H1 (cell line): ENCODE measurements around the gene UBB. TPM values are rescaled to one million over a fixed set of nuclear protein-coding genes. Genes with fewer than 3 reads are reported as not detected.

Experiments used
- CTCF ChIA-PET: fragments of 300-600 bp; sonication (Branson Sonifier 250); formaldehyde crosslinking; loops from one replicate; lab custom pipeline; 2021; ENCODE audit not compliant: partially characterized antibody; lab: Charles Lee
- POLR2A ChIA-PET: fragments of 300-600 bp; sonication (Branson Sonifier 250); formaldehyde crosslinking; loops from one replicate; lab custom pipeline; 2021; ENCODE audit warnings: inconsistent platforms; ENCODE audit not compliant: partially characterized antibody; lab: Charles Lee
- DNase-seq, 2 experiments: peaks; one replicate each; pipeline versions ENCODE4 v3.0.0 to v3.0.0-alpha.2; 2010 to 2022; ENCODE audit warnings: low spot score in 2 of 2, low read depth in 1 of 2, mixed read lengths in 1 of 2
- FAIRE-seq: peaks from 2 replicates; lab custom pipeline; 2011; peaks lifted over from hg19 to GRCh38; lab: Jason Lieb, UNC
- H2AFZ ChIP-seq: 2 replicates; pipeline ENCODE4 v1.8.1; 2012; ENCODE audit warnings: low read length, inconsistent platforms
- H2AK5ac ChIP-seq: 2 replicates; pipeline ENCODE4 v1.6.1; 2013; ENCODE audit warnings: low read depth, low read length
- H2BK120ac ChIP-seq: replicated peaks from 2 replicates; pipeline ENCODE3; 2013; ENCODE audit warnings: low read depth, low read length, inconsistent platforms
- H2BK12ac ChIP-seq: 2 replicates; pipeline ENCODE4 v1.6.1; 2013; ENCODE audit warnings: low read depth, low read length
- H2BK15ac ChIP-seq: 2 replicates; pipeline ENCODE4 v1.6.1; 2013; ENCODE audit warnings: low read length
- H2BK20ac ChIP-seq: 2 replicates; pipeline ENCODE4 v1.6.1; 2013; ENCODE audit warnings: low read length
- H2BK5ac ChIP-seq: 2 replicates; pipeline ENCODE4 v1.6.1; 2013; ENCODE audit warnings: low read depth, low read length
- H3K14ac ChIP-seq: 2 replicates; pipeline ENCODE4 v1.6.1; 2013; ENCODE audit warnings: inconsistent platforms; ENCODE audit not compliant: insufficient read length
- H3K18ac ChIP-seq: 2 replicates; pipeline ENCODE4 v1.6.1; 2013; ENCODE audit warnings: low read length; ENCODE audit errors: extremely low read depth
- H3K23ac ChIP-seq: 2 replicates; pipeline ENCODE4 v1.6.1; 2013; ENCODE audit warnings: inconsistent platforms; ENCODE audit not compliant: insufficient read length
- H3K23me2 ChIP-seq: 2 replicates; pipeline ENCODE4 v1.6.1; 2013; ENCODE audit warnings: low read depth, low read length
- H3K27ac ChIP-seq: 2 replicates; pipeline ENCODE4 v1.6.1; 2011; ENCODE audit warnings: low read depth, low read length, inconsistent platforms
- H3K27me3 ChIP-seq, 4 experiments: replicated peaks in 1 of 4; 1 replicate in 1 of 4; 2 replicates in 3 of 4; pipeline versions ENCODE4 v1.6.1 to v1.8.1; 2011 to 2013; ENCODE audit warnings: low read length in 3 of 4, mild to moderate bottlenecking in 3 of 4, inconsistent platforms in 2 of 4, mixed read lengths in 2 of 4, moderate library complexity in 1 of 4; ENCODE audit not compliant: control insufficient read depth in 3 of 4, insufficient read depth in 3 of 4; ENCODE audit errors: extremely low read depth in 1 of 4
- H3K36me3 ChIP-seq, 4 experiments: 2 replicates each; pipeline versions ENCODE4 v1.6.1 to v1.8.1; 2011 to 2013; ENCODE audit warnings: mild to moderate bottlenecking in 4 of 4, low read length in 3 of 4, moderate library complexity in 2 of 4, control low read depth in 1 of 4, inconsistent platforms in 1 of 4; ENCODE audit not compliant: insufficient read depth in 4 of 4, control insufficient read depth in 2 of 4
- H3K4ac ChIP-seq: replicated peaks from 2 replicates; pipeline ENCODE3; 2013; ENCODE audit warnings: low read length, low read depth, mixed read lengths, inconsistent platforms; ENCODE audit not compliant: insufficient read length
- H3K4me1 ChIP-seq, 4 experiments: replicated peaks in 1 of 4; 1 replicate in 1 of 4; 2 replicates in 3 of 4; pipeline versions ENCODE4 v1.6.1 to v1.8.1; 2011 to 2013; ENCODE audit warnings: low read length in 3 of 4, inconsistent platforms in 2 of 4, mixed read lengths in 1 of 4; ENCODE audit not compliant: insufficient read depth in 4 of 4, control insufficient read depth in 3 of 4
- H3K4me2 ChIP-seq, 2 experiments: 2 replicates each; pipeline versions ENCODE4 v1.6.1 to v1.8.1; 2011 to 2013; ENCODE audit warnings: low read depth in 2 of 2, low read length in 2 of 2, control low read depth in 1 of 2, inconsistent platforms in 1 of 2, mild to moderate bottlenecking in 1 of 2; ENCODE audit not compliant: insufficient read depth in 1 of 2
- H3K4me3 ChIP-seq, 4 experiments: fragments of 200-600, 300-600 bp in 1 of 4; sonication (generic), shearing (Covaris generic), sonication (Bioruptor Twin) in 1 of 4; 2 replicates each; pipeline versions ENCODE4 v1.5.1 to v1.8.1; 2011 to 2016; ENCODE audit warnings: low read length in 4 of 4, low read depth in 3 of 4, control low read depth in 2 of 4, inconsistent platforms in 2 of 4, mild to moderate bottlenecking in 2 of 4, mixed read lengths in 1 of 4, moderate library complexity in 1 of 4; ENCODE audit not compliant: insufficient read depth in 2 of 4; ENCODE audit errors: extremely low read depth in 1 of 4
- H3K56ac ChIP-seq: replicated peaks from 2 replicates; pipeline ENCODE3; 2013; ENCODE audit warnings: low read depth, mild to moderate bottlenecking, mixed read lengths, low read length, inconsistent platforms; ENCODE audit not compliant: insufficient read length
- H3K79me1 ChIP-seq: 2 replicates; pipeline ENCODE4 v1.6.1; 2013; ENCODE audit warnings: low read depth, low read length, control low read depth
- H3K79me2 ChIP-seq, 2 experiments: 2 replicates each; pipeline versions ENCODE4 v1.6.1 to v1.8.1; 2012 to 2013; ENCODE audit warnings: low read length in 2 of 2, mild to moderate bottlenecking in 2 of 2, inconsistent platforms in 1 of 2; ENCODE audit not compliant: insufficient read depth in 2 of 2, control insufficient read depth in 1 of 2
- H3K9ac ChIP-seq, 4 experiments: replicated peaks in 1 of 4; 1 replicate in 1 of 4; 2 replicates in 3 of 4; pipeline versions ENCODE4 v1.6.1 to v1.8.1; 2011 to 2013; ENCODE audit warnings: low read depth in 3 of 4, low read length in 3 of 4, control low read depth in 2 of 4, mild to moderate bottlenecking in 2 of 4, moderate library complexity in 2 of 4, inconsistent platforms in 1 of 4; ENCODE audit errors: extremely low read depth in 1 of 4
- H3K9me3 ChIP-seq, 2 experiments: 2 replicates each; pipeline versions ENCODE4 v1.6.1 to v1.8.1; 2012 to 2013; ENCODE audit warnings: mild to moderate bottlenecking in 2 of 2, moderate library complexity in 2 of 2, control low read depth in 1 of 2, inconsistent platforms in 1 of 2, low read depth in 1 of 2, low read length in 1 of 2, mixed read lengths in 1 of 2; ENCODE audit not compliant: insufficient read depth in 2 of 2
- H4K20me1 ChIP-seq, 2 experiments: replicated peaks in 1 of 2; 2 replicates each; pipeline versions ENCODE3 to v1.8.1; 2011 to 2013; ENCODE audit warnings: inconsistent platforms in 2 of 2, low read length in 2 of 2, mild to moderate bottlenecking in 1 of 2; ENCODE audit not compliant: insufficient read depth in 2 of 2, control insufficient read depth in 1 of 2
- H4K5ac ChIP-seq: 2 replicates; pipeline ENCODE4 v1.6.1; 2013; ENCODE audit warnings: low read length, low read depth, mixed read lengths, inconsistent platforms; ENCODE audit not compliant: insufficient read length
- H4K8ac ChIP-seq: 2 replicates; pipeline ENCODE4 v1.8.0; 2013; ENCODE audit warnings: mild to moderate bottlenecking, moderate library complexity, low read length, inconsistent platforms; ENCODE audit not compliant: insufficient read depth; ENCODE audit errors: extremely low read depth
- H4K91ac ChIP-seq: replicated peaks from 2 replicates; pipeline ENCODE3; 2013; ENCODE audit warnings: low read length, mixed read lengths, inconsistent platforms; ENCODE audit not compliant: insufficient read length
- CHD2 ChIP-seq: IDR thresholded peaks from 2 replicates; pipeline ENCODE4 v1.6.1; 2012; ENCODE audit warnings: low read length, improper control_type of control experiment
- JUND ChIP-seq: IDR thresholded peaks from 2 replicates; pipeline ENCODE4 v1.6.1; 2011; ENCODE audit warnings: mild to moderate bottlenecking, improper control_type of control experiment, low read length
- NRF1 ChIP-seq: IDR thresholded peaks from 2 replicates; pipeline ENCODE4 v1.6.1; 2011; ENCODE audit warnings: mild to moderate bottlenecking, low read depth, low read length, improper control_type of control experiment
- PHF8 ChIP-seq: fragments of 200-600 bp; sonication (generic); conservative IDR thresholded peaks from 2 replicates; pipeline ENCODE4 v1.7.1; 2012; ENCODE audit warnings: low read depth, mild to moderate bottlenecking, inconsistent platforms, low read length, moderate library complexity
- POU5F1 ChIP-seq: IDR thresholded peaks from 2 replicates; pipeline ENCODE4 v1.6.1; 2011; ENCODE audit warnings: low read depth, mild to moderate bottlenecking, low read length, moderate library complexity
- RAD21 ChIP-seq, 2 experiments: IDR thresholded peaks in 1 of 2; conservative IDR thresholded peaks in 1 of 2; 2 replicates each; pipeline ENCODE4 v1.6.1; 2011; ENCODE audit warnings: low read depth in 2 of 2, low read length in 2 of 2, improper control_type of control experiment in 1 of 2, inconsistent platforms in 1 of 2, mild to moderate bottlenecking in 1 of 2, moderate library complexity in 1 of 2
- TAF7 ChIP-seq: optimal IDR thresholded peaks from 2 replicates; pipeline ENCODE3; 2011; ENCODE audit warnings: low read depth, mild to moderate bottlenecking, inconsistent platforms, low read length, moderate library complexity, borderline replicate concordance
- YY1 ChIP-seq: IDR thresholded peaks from 2 replicates; pipeline ENCODE4 v1.6.1; 2011; ENCODE audit warnings: low read depth, mild to moderate bottlenecking, low read length
- ZNF274 ChIP-seq: IDR thresholded peaks from 2 replicates; pipeline ENCODE4 v1.7.0; 2012; ENCODE audit warnings: low read length, borderline replicate concordance; ENCODE audit errors: extremely low read depth
- WGBS, 2 experiments: shearing (Covaris generic) in 1 of 2; methylation state at CpG; one replicate each; pipeline versions ENCODE4 v1.1.6 to v1.1.7; 2013 to 2015; ENCODE audit warnings: low lambda C conversion rate in 2 of 2, mixed read lengths in 2 of 2, inconsistent platforms in 1 of 2, low coverage in 1 of 2, missing lambda C conversion rate in 1 of 2; ENCODE audit not compliant: insufficient replicate concordance in 2 of 2, insufficient coverage in 1 of 2, insufficient read length in 1 of 2; ENCODE audit errors: extremely low coverage in 1 of 2, missing lambda C conversion rate in 1 of 2; 5-methylcytosine and 5-hydroxymethylcytosine counted together
- polyA plus RNA-seq, 7 experiments: library from polyadenylated mRNA; depleted of rRNA in 3 of 7; stranded (reverse) in 5 of 7; unstranded in 2 of 7; fragments of >200 nt in 5 of 7; fragments of 200-250 nt in 2 of 7; gene quantifications; 1 replicate in 5 of 7; 2 replicates in 1 of 7; 4 replicates in 1 of 7; pipeline versions ENCODE4 v1.2.1 to v1.2.3, GENCODE V29; 2011 to 2013; ENCODE audit warnings: missing spikeins in 2 of 7, mixed read lengths in 2 of 7
- total RNA-seq: library from RNA; stranded (reverse); fragmentation: NEBNext Ultra II Directional; extraction: Animal tissue kit (Norgen Biotek cat#: 25700); gene quantifications from 2 replicates; pipeline ENCODE4 v1.2.1, GENCODE V29; 2021
- TF ChIP-seq, protein P1 (sequence below): IDR thresholded peaks from 2 replicates; pipeline ENCODE4 v1.6.1; 2012; ENCODE audit warnings: inconsistent platforms
- TF ChIP-seq, protein P2 (sequence below): IDR thresholded peaks from 2 replicates; pipeline ENCODE4 v1.6.1; 2012; ENCODE audit warnings: inconsistent platforms

Gene UBB
- total and polyA plus RNA-seq, 2 of the 8 experiments (the other 6 are each of a cell fraction or from before 2014, with no cell fraction given), result 1,597 to 1,605 TPM

DNA sequence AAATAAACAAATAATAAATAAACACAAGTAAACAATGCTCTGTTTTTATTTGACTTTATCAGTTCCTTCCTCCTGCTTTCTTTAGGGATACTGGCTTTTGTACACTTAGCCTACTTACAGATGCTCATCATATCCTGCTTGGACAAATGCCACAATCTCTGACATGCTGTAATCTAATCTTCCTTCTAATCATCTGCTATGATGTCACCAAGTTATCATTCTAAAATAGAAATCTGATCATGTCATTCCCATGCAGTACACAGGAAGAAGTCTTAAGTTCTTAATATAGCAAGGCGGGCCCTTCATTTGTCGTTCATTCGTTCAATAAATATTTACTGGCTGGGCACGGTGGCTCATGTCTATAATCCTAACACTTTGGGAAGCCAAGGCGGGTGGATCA, 9.1 kb upstream of the UBB start:
- FAIRE-seq, result no peak
- WGBS, 2 experiments, result 91% methylated on average over 5 of the region's 5 CpGs; no CpG with 5 or more reads in 1 of the 2 experiments

More for the DNA sequence above, 9.1 kb upstream of the UBB start:
- Histone ChIP-seq H4K20me1 (no peaks in the 10 kb centered on the region), H4K5ac (no peak overlapping the region), H2BK5ac (no peak overlapping the region), H3K9me3 (no peaks in the 10 kb centered on the region), H3K79me2 (no peaks in the 10 kb centered on the region), H2AK5ac (no peak overlapping the region), H2BK120ac (no peak overlapping the region), H2BK12ac (no peak overlapping the region), H2AFZ (no peak overlapping the region), H3K27ac (no peak overlapping the region), H3K4me1 (no peaks in the 10 kb centered on the region), H3K56ac (no peak overlapping the region), H3K23me2 (no peaks in the 10 kb centered on the region), H3K18ac (no peak overlapping the region), H4K91ac (no peak overlapping the region), H3K4me2 (no peak overlapping the region), H3K4me3 (no peak overlapping the region), H4K8ac (no peak overlapping the region), H3K14ac (no peak overlapping the region), H3K27me3 (no peaks in the 10 kb centered on the region), H2BK20ac (no peak overlapping the region), H2BK15ac (no peak overlapping the region), H3K9ac (no peak overlapping the region), H3K79me1 (no peaks in the 10 kb centered on the region), H3K4ac (no peak overlapping the region), H3K36me3 (no peaks in the 10 kb centered on the region), H3K23ac (no peak overlapping the region)
- TF ChIP-seq YY1, result no peak
- TF ChIP-seq JUND, result no peak
- TF ChIP-seq, protein P1, sequence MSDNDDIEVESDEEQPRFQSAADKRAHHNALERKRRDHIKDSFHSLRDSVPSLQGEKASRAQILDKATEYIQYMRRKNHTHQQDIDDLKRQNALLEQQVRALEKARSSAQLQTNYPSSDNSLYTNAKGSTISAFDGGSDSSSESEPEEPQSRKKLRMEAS, result no peak
- TF ChIP-seq NRF1, result no peak
- TF ChIP-seq ZNF274, result no peak
- no peak for TF ChIP-seq POU5F1
- no peak for TF ChIP-seq RAD21 (IDR thresholded peaks at IDR 0.05 in 1 of 2, conservative IDR thresholded peaks at IDR 0.05 in 1 of 2; ENCODE audit: low read depth in 2 of 2, low read length in 2 of 2)
- TF ChIP-seq, protein P2, sequence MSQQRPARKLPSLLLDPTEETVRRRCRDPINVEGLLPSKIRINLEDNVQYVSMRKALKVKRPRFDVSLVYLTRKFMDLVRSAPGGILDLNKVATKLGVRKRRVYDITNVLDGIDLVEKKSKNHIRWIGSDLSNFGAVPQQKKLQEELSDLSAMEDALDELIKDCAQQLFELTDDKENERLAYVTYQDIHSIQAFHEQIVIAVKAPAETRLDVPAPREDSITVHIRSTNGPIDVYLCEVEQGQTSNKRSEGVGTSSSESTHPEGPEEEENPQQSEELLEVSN, result no peak
- TF ChIP-seq TAF7, result no peak
- no peak for TF ChIP-seq PHF8
- TF ChIP-seq CHD2, result no peak
- no peak for DNase-seq
- ChIA-PET CTCF (interaction anchor here (0.6 to 2.2 kb wide), 2 partner anchors 8 to 69 kb away, joined by 3 to 23 read pairs; no protein-coding TSS in a partner anchor), POLR2A (interaction anchor here (1.2 to 1.5 kb wide), 3 partner anchors 9 to 64 kb away, joined by 3 to 6 read pairs (median 4); partner anchors contain the start of gene UBB)
